SH-SY5Y (cell line): ENCODE data around the gene CYSLTR2.

Experiments used
- GATA2 ChIP-seq: IDR thresholded peaks from 2 replicates; pipeline ENCODE4 v1.6.1; 2011; ENCODE audit warnings: mild to moderate bottlenecking, low read depth, low read length
- GATA3 ChIP-seq: IDR thresholded peaks from 2 replicates; pipeline ENCODE4 v1.6.1; 2011; ENCODE audit warnings: low read depth, mild to moderate bottlenecking, low read length, moderate library complexity

DNA sequence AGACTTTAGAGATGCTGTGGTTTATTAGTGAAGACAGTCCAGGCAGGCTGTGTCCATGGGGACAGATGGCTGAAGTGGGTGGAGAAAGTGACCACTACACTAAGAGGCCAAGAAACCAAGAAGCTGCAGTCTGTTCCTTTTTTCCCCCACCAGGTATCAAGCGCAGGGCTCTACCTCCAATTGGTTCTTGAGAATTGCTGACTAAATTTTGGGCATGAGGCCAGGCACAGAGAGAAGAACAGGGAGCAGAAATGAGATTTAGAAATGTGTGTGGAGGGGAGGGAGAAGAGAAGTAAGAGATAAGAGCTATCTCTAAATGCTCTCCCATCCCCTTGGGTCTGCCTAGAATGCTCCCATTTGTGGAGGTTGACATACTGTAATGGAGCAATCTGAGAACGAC, 12.3 kb upstream of the CYSLTR2 start:
- TF ChIP-seq GATA3 = no peak
- TF ChIP-seq GATA2 = no peak
